H1 (cell line): ENCODE data around the gene HP1BP3. TPM values are rescaled to one million over a fixed set of nuclear protein-coding genes. Genes with fewer than 3 reads are reported as not detected.

Experiments used
- ASH2L ChIP-seq: fragments of 200-600, 300-600 bp; sonication (generic); IDR thresholded peaks from one replicate; pipeline ENCODE4 v1.7.1; 2017; ENCODE audit warnings: low read length
- ATF3 ChIP-seq: IDR thresholded peaks from 2 replicates; pipeline ENCODE4 v1.6.1; 2011; ENCODE audit warnings: low read depth, mild to moderate bottlenecking, low read length; ENCODE audit not compliant: insufficient read depth
- CBX5 ChIP-seq: fragments of 300-800, 300-1000 bp; sonication (generic); IDR thresholded peaks from 2 replicates; pipeline ENCODE4 v1.7.1; 2016; ENCODE audit warnings: antibody characterized with exemption, low read length, low read depth
- EZH2 ChIP-seq: fragments of 200-600 bp; sonication (generic); IDR thresholded peaks from 2 replicates; pipeline ENCODE4 v1.7.1; 2012; ENCODE audit warnings: low read depth, mild to moderate bottlenecking, moderate library complexity, low read length, inconsistent platforms; ENCODE audit not compliant: severe bottlenecking
- FOSL1 ChIP-seq: IDR thresholded peaks from 2 replicates; pipeline ENCODE4 v1.6.1; 2011; ENCODE audit warnings: mild to moderate bottlenecking, low read depth, low read length, moderate library complexity; ENCODE audit not compliant: insufficient read depth
- GABPA ChIP-seq: IDR thresholded peaks from 2 replicates; pipeline ENCODE4 v1.6.1; 2011; ENCODE audit warnings: mild to moderate bottlenecking, low read length, moderate library complexity, borderline replicate concordance; ENCODE audit not compliant: insufficient read depth
- KDM4A ChIP-seq: IDR thresholded peaks from one replicate; pipeline ENCODE4 v1.7.1; 2012; ENCODE audit warnings: low read depth, mild to moderate bottlenecking, moderate library complexity, low read length, inconsistent platforms; ENCODE audit not compliant: severe bottlenecking
- KDM5A ChIP-seq: fragments of 200-600 bp; IDR thresholded peaks from 2 replicates; pipeline ENCODE4 v1.7.1; 2012; ENCODE audit warnings: mild to moderate bottlenecking, low read length, inconsistent platforms, mixed read lengths
- NANOG ChIP-seq: IDR thresholded peaks from 2 replicates; pipeline ENCODE4 v1.6.1; 2011; ENCODE audit warnings: low read length, low read depth, mild to moderate bottlenecking, inconsistent platforms; ENCODE audit not compliant: insufficient read depth, poor library complexity, severe bottlenecking
- NRF1 ChIP-seq: IDR thresholded peaks from 2 replicates; pipeline ENCODE4 v1.6.1; 2011; ENCODE audit warnings: mild to moderate bottlenecking, low read depth, low read length, improper control_type of control experiment
- POU5F1 ChIP-seq: IDR thresholded peaks from 2 replicates; pipeline ENCODE4 v1.6.1; 2011; ENCODE audit warnings: low read depth, mild to moderate bottlenecking, low read length, moderate library complexity
- RAD21 ChIP-seq, 2 experiments: IDR thresholded peaks in 1 of 2; conservative IDR thresholded peaks in 1 of 2; 2 replicates each; pipeline ENCODE4 v1.6.1; 2011; ENCODE audit warnings: low read depth in 2 of 2, low read length in 2 of 2, improper control_type of control experiment in 1 of 2, inconsistent platforms in 1 of 2, mild to moderate bottlenecking in 1 of 2, moderate library complexity in 1 of 2
- RBBP5 ChIP-seq: IDR thresholded peaks from 2 replicates; pipeline ENCODE4 v1.7.1; 2012; ENCODE audit warnings: low read depth, mild to moderate bottlenecking, inconsistent platforms, low read length, moderate library complexity, borderline replicate concordance
- RXRA ChIP-seq: IDR thresholded peaks from 2 replicates; pipeline ENCODE4 v1.6.1; 2011; ENCODE audit warnings: low read depth, mild to moderate bottlenecking, low read length, moderate library complexity; ENCODE audit not compliant: insufficient read depth
- SIN3A ChIP-seq, 2 experiments: IDR thresholded peaks in 1 of 2; conservative IDR thresholded peaks in 1 of 2; 2 replicates each; pipeline ENCODE4 v1.6.1; 2011 to 2012; ENCODE audit warnings: low read length in 2 of 2, improper control_type of control experiment in 1 of 2, low read depth in 1 of 2, mild to moderate bottlenecking in 1 of 2
- SIRT6 ChIP-seq: IDR thresholded peaks from one replicate; pipeline ENCODE4 v1.7.1; 2012; ENCODE audit warnings: low read length, inconsistent platforms
- SP4 ChIP-seq: IDR thresholded peaks from 2 replicates; pipeline ENCODE4 v1.6.1; 2012; ENCODE audit warnings: low read length, inconsistent platforms
- SRF ChIP-seq: IDR thresholded peaks from 2 replicates; pipeline ENCODE4 v1.6.1; 2011; ENCODE audit warnings: mild to moderate bottlenecking, low read depth, low read length, moderate library complexity
- TAF7 ChIP-seq: optimal IDR thresholded peaks from 2 replicates; pipeline ENCODE3; 2011; ENCODE audit warnings: low read depth, mild to moderate bottlenecking, inconsistent platforms, low read length, moderate library complexity, borderline replicate concordance
- TBP ChIP-seq: IDR thresholded peaks from 2 replicates; pipeline ENCODE4 v1.6.1; 2011; ENCODE audit warnings: low read depth, low read length, improper control_type of control experiment
- TCF12 ChIP-seq: IDR thresholded peaks from 2 replicates; pipeline ENCODE4 v1.6.1; 2011; ENCODE audit warnings: low read depth, mild to moderate bottlenecking, low read length
- YY1 ChIP-seq: IDR thresholded peaks from 2 replicates; pipeline ENCODE4 v1.6.1; 2011; ENCODE audit warnings: low read depth, mild to moderate bottlenecking, low read length
- ZNF274 ChIP-seq: IDR thresholded peaks from 2 replicates; pipeline ENCODE4 v1.7.0; 2012; ENCODE audit warnings: low read length, borderline replicate concordance; ENCODE audit errors: extremely low read depth
- polyA plus RNA-seq, 7 experiments: library from polyadenylated mRNA; depleted of rRNA in 3 of 7; stranded (reverse) in 5 of 7; unstranded in 2 of 7; fragments of >200 nt in 5 of 7; fragments of 200-250 nt in 2 of 7; gene quantifications; 1 replicate in 5 of 7; 2 replicates in 1 of 7; 4 replicates in 1 of 7; pipeline versions ENCODE4 v1.2.1 to v1.2.3, GENCODE V29; 2011 to 2013; ENCODE audit warnings: missing spikeins in 2 of 7, mixed read lengths in 2 of 7
- total RNA-seq: library from RNA; stranded (reverse); fragmentation: NEBNext Ultra II Directional; extraction: Animal tissue kit (Norgen Biotek cat#: 25700); gene quantifications from 2 replicates; pipeline ENCODE4 v1.2.1, GENCODE V29; 2021

The HP1BP3 gene
- total and polyA plus RNA-seq, 2 of the 8 experiments (the other 6 are each of a cell fraction or from before 2014, with no cell fraction given) = 47.4 to 125 TPM

GRCh38 chr1:20732588-20733359 is 54.3 kb downstream of the HP1BP3 start, which contains the start of gene SH2D5 (continued):
- TF ChIP-seq YY1 (no peak), POU5F1 (no peak), GABPA (no peak), ASH2L (no peak), NRF1 (no peak), SIN3A (conservative IDR thresholded peaks at IDR 0.05 in 1 of 2, IDR thresholded peaks at IDR 0.05 in 1 of 2; ENCODE audit: low read depth in 1 of 2, low read length in 2 of 2) (0 out of 4 replicates have a peak, but pooled peaks of 1 of the 2 experiments have one; percentile 35), FOSL1 (no peak), NANOG (no peak), TAF7 (no peak), RXRA (no peak), RBBP5 (peak; percentile 17; the same call in 1 of the 2 replicates), SP4 (peak; percentile 18; the same call in 1 of the 2 replicates), EZH2 (no peak), CBX5 (no peak), TCF12 (no peak), TBP (no peak), ZNF274 (no peak), RAD21 (IDR thresholded peaks at IDR 0.05 in 1 of 2, conservative IDR thresholded peaks at IDR 0.05 in 1 of 2; ENCODE audit: low read depth in 2 of 2, low read length in 2 of 2) (peak; percentile 34 to 52), SRF (no peak), ATF3 (0 out of 2 replicates have a peak, but pooled peaks have one; percentile 4), SIRT6 (no peak), KDM4A (peak; percentile 72), KDM5A (no peak)
